Measurements from ENCODE around the gene C12orf75. TPM values are rescaled to one million over a fixed set of nuclear protein-coding genes. Genes with fewer than 3 reads are reported as not detected.
A peak's percentile ranks its signal among the peaks of the same experiment; 100 is the strongest.
"Not testable (repeated sequence)": the region's sequence is repeated elsewhere in the genome, so short reads cannot be mapped to it uniquely, and the experiment has no call there.

Gene C12orf75
- 49.7 and 53.1 TPM in 2 replicates for total RNA-seq (2014; rRNA removed; shearing (Covaris generic))

DNA sequence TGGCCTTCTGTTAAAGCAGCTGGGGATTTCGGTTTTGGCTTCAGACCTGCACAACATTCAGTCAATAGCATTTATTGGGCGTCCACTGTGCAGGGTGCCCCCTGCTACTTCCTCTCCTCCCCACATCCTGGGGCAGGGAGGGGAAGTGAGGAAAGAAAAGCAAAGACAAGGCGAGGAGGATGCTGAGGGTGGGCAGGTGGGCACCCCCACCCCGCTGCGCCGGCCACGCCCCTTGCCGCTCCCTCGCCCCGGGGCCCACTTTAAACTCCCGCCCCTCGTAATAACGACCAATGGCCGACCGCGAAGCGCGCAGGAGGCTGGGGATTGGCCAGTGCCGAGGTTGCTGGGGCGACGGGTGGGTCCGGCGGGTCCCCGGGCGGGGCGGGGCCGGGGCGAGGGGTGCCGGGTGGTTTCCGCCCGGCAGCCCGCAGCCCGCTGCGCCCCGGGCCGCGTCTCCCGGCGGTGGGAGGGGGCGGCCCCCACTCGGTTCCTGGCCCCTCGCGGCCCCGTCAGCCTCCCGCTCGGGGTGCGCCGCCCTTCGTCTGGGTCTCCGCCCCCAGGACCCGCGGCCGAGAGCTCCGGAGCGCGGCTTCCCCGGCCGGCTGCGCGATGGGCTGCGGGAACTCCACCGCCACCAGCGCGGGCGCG lies at the start of gene C12orf75:
Gene C12orf75, plus strand, starts transcription at position 409 of the 648 bp plus-strand sequence. Its CDS starts 201 bp downstream, at position 610.
- DNase-seq (ENCODE audit: low spot score), result peak; percentile 62

GRCh38 chr12:105280966-105281693 lies 49.4 kb upstream of the C12orf75 start:
- DNase-seq (ENCODE audit: low spot score), result no peak

DNA sequence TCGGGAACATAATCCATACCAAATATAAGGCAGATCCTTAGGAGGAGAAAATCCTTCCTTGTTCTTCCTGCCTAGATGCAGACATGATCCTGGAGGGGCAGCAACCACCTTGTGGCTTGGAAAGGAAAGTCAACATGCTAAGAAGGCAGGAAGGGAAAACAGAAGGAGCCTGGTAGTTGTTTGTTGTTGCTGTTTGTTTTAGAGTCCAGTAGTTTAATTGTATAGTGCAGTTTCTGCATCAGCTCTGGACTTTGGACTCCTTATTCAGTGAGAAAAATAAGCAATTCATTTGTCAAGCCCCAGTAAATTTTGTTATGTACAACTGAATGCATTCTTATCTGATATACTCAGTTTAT lies 48.8 kb upstream of the C12orf75 start:
- DNase-seq (ENCODE audit: low spot score), result no peak

DNA sequence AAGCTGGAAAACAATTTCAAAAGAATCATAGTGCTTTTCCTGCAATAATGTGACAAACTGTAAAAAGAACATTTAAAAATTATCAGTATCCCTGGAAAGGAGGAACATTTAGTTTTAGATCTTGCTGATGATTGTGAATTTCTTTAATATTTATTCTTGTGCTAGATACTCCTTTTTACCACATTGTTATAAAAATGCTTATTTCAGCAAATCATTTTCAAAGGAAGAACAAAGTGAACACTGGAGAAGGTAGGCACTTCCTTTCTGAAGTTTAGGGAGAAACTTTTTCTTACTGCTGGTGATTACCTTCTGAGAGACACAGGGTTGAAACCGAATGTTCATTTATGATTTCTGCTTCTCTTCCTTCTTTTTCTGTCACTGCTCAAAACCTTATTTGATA lies 45.1 kb upstream of the C12orf75 start:
- DNase-seq (ENCODE audit: low spot score), result no peak

DNA sequence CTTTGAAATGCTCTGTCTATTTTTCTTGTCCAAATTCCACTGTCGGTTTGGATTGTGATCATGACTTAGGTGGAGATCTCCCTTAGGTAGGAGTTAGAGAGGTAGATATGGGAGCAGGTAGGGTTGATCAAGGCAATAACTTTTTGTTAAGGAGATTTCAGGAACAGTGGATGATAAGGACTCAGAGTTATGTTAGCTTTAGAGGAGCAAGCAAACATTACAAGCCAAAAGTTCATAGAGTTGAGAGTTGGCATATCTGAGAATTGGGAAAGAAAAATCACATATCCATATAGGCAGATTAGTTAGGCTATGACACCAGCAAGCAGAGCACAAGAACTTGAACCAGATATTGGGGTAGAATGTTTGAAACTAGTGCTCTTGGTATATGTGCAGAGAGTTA lies 43.1 kb upstream of the C12orf75 start:
- DNase-seq (ENCODE audit: low spot score), result no peak

DNA sequence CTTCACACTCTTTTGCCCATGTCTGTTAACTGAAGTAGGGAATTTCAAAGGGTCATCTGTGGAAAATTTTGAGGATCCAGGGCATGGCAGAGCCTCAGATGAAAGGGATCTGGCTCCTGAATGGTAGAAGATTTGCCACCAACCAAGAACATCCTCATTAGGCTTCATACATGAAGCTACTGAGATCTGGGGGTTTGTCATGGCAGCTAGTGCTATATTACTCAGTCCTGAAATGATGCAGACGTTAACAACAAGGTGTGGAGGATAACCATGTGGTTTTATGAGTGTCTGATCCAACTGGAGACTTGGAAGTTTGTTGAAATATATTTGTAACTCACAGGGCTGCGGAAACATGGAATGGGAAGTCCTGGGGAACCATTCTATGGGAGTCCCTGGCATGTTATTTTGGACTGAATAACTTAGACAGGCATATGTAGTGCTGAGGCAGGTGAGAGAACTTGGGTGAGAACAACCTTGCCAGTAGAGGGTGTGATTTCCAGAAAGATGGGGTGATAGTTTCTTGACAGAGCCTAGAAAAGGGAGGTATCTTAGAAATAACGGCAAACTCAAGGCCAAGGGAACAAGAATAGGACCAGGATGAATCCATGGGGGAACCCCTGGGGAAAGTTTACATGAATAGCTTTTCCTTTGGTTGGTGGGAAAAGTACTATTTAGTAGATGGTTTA lies 42.0 kb upstream of the C12orf75 start:
- no peak for DNase-seq (ENCODE audit: low spot score)

- DNase-seq (ENCODE audit: low spot score), result no peak
Measured at GRCh38 chr12:105289114-105289904, 41.2 kb upstream of the C12orf75 start.

- DNase-seq (ENCODE audit: low spot score), result no peak
Measured at GRCh38 chr12:105291531-105291930, 39.0 kb upstream of the C12orf75 start.

- DNase-seq (ENCODE audit: low spot score), result no peak
Measured at GRCh38 chr12:105292705-105293104, 37.8 kb upstream of the C12orf75 start.

DNA sequence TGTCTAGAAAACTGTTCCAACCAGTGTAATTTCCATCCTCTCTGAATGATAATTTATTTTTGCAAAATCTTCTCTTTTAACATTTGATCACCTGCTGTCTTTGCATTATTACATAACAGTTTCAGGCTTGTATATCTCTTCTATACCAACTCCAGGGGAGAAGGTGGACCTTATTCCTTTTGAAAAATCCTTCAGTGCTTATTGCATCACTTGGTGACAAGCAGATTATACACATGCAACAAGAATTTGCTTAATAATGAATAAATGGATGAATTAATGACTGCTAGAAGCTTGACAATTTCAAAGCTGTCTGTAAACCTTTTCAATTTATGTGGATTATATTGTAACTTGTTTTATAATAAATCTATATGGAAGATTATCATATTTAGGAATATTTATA lies 37.3 kb upstream of the C12orf75 start:
- no peak for DNase-seq (ENCODE audit: low spot score)

GRCh38 chr12:105294161-105294560 lies 36.3 kb upstream of the C12orf75 start:
- DNase-seq (ENCODE audit: low spot score), result no peak

GRCh38 chr12:105294886-105295479 lies 35.5 kb upstream of the C12orf75 start:
- DNase-seq (ENCODE audit: low spot score), result no peak

DNA sequence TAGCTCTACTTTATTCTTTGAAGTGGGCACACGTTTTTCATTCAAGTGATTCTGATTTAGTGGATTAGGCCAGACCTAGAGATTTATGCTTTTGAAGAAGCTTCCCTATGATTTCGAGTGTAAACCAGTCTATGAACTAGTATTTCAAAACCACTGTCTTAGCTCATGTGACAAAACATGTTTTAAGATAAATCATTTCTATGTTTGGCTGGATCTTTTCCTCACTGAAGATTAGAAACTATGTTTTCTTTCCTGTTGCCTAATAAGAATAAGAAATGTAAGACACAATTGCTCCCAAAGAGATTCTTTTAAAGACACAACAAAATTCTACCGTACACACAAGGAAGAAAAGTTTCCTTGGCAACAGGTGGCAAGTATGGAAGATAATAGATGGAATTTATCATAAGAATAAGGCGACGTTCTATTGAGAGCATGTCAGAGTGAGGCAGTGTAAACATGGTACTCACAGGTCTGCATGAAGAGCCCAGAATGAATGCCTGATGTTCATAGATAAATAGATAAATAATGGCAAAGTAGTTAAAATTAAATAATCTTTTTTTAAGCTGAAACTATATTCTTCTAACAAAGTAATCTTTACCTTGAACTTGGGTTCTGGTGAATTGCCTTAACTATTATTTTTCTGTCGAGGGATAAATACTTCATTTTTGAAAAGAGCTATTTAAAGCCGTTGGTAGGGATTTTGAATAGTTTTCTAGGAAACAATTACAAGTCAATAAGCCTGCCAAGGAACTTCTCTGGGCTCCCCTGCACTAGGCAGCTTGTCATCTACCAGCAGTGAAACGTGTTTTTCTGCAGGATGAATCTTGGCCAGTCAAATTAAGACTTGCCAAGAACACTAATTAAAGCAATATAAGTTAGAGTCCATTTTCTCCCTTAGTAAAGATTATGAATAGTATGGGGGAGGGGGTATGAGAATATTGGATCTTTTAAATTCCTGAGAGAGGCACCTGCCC lies 34.1 kb upstream of the C12orf75 start:
- no peak for DNase-seq (ENCODE audit: low spot score)

GRCh38 chr12:105300883-105301282 lies 29.6 kb upstream of the C12orf75 start:
- DNase-seq (ENCODE audit: low spot score), result no peak

DNA sequence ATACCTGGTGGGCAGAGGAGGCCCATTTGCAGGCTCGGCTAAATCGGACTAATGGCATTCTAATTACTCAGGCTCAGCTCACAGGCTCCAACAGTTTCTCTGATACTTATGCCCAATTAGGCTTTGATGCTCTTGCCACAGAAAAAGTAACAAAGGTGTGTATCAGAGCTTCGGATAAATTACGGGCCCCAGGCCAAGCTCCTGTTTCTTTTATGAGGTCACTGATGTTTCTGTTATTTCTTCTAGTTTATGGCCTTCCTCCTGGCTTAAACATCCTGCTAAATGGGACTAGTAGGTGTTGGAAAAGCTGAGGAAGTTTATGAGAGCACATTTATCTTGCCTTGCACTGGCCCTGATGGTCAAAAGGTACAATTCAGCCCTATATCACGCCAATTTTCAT lies 28.8 kb upstream of the C12orf75 start:
- DNase-seq (ENCODE audit: low spot score), result no peak

- not testable (repeated sequence) for DNase-seq (ENCODE audit: low spot score)
Measured at GRCh38 chr12:105302986-105303385, 27.5 kb upstream of the C12orf75 start.

DNA sequence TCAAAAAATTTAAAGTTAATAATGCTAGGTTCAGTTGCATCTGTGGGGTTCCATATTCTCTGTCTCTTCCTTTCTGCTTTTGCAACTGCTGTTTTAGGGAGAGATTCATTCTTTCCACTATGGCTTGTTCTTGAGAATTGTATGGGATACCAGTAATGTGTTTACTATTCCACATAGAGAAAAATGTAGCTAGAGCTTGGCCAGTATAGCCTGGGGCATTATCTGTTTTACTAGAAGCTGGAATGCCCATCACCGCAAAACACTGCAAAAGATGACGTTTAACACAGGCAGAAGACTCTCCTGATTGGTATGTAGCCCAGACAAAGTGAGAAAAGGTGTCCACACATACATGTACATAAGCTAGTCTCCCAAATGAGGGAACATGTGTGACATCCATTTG lies 25.9 kb upstream of the C12orf75 start:
- DNase-seq (ENCODE audit: low spot score), result not testable (repeated sequence)

GRCh38 chr12:105307601-105308314 lies 22.7 kb upstream of the C12orf75 start:
- DNase-seq (ENCODE audit: low spot score), result not testable (repeated sequence)

DNA sequence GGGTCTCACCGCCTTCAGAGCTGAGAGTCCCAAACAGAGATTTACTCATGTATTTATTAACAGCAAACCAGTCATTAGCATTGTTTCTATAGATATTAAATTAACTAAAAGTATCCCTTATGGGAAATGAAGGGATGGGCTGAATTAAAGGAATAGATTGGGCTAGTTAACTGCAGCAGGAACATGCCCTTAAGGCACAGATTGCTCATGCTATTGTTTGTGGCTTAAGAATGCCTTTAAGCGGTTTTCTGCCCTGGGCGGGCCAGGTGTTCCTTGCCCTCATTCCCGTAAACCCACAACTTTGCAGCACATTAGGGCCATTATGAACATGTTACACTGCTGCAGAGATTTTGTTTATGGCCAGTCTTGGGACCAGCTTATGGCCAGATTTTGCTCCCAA lies 21.7 kb upstream of the C12orf75 start:
- DNase-seq (ENCODE audit: low spot score), result not testable (repeated sequence)

GRCh38 chr12:105309384-105309783 lies 21.1 kb upstream of the C12orf75 start:
- DNase-seq (ENCODE audit: low spot score), result not testable (repeated sequence)
